T-helper 2 cell treated with Interferon-gamma antibody and Interleukin-4, amounts not matched to agents 100 ng/mL and 5 ng/mL, for 36 hours (primary cell): ENCODE results near the gene ADAMTS15. TPM values are rescaled to one million over a fixed set of nuclear protein-coding genes. Genes with fewer than 3 reads are reported as not detected.
"Not testable (repeated sequence)": the region's sequence is repeated elsewhere in the genome, so short reads cannot be mapped to it uniquely, and the experiment has no call there.

Source experiments
- intact Hi-C: fragments of 100-400 bp; cut with micrococcal nuclease; formaldehyde crosslinking; loops from one replicate; pipeline ENCODE4 v1.15.1; 2023
- total RNA-seq: library from RNA; stranded (reverse); gene quantifications from 2 replicates; pipeline ENCODE4 v1.2.3, GENCODE V29; 2022

ADAMTS15 gene
- total RNA-seq, 1 donor from 2014 or later, result 0.02 TPM

DNA sequence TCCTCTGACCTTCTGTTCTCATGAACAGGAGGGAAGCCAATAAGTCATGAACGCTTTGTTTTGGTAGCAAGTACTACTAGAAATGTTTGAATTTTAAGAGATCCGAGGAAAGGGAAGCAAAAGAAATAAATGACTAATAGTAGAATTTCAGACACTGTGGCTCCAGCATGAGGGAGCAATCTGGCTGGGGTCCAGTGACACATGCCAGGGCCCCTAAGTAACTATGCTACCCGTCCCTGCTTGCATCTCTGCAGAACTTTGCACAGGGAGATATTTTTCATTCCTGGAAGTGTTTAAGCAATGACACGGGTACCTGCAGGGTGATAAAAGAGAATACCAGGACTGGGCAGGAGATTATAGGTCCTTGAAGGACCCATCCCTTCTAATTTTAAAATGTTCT, 12.8 kb upstream of the ADAMTS15 start:
- intact Hi-C loops, result no loop called here

DNA sequence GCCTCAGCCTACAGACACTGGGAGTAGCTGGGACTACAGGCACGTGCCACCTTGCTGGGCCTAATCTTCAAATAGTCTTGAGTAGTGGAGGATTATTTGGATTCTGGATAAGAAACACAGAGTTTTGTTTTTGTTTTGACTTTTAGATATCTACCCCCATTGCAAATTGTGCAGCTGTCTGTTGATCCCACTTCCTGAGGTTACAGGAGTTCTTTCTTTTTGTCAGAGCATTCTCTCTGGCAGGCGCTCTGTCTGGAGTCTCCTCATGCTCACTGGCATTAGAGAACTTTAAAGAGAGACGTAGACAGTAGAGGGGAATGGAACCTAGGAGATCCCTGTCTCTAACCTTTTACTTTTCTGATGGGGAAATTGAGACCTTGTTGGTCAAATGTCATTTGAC, 12.3 kb upstream of the ADAMTS15 start:
- intact Hi-C loops, result no loop called here

DNA sequence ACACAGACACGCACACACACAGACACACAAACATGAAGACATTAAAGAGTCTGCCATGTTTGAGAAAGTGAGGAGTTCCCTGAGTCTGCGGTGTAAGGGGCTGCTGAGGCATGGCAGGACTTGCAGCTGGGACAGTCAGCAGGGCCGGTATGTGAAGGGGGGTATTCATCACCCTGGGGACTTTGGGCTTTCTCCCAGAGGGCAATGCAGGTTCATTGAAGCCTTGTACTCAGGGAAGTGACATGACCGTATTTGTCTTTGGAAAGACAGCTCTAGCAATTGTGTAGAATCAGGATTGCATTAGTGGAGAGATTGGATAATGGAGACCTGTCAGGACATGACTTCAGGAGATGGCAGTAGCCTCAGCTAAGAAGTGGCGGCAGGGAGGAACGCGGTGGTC, 10.6 kb upstream of the ADAMTS15 start:
- intact Hi-C loops, result no loop called here

DNA sequence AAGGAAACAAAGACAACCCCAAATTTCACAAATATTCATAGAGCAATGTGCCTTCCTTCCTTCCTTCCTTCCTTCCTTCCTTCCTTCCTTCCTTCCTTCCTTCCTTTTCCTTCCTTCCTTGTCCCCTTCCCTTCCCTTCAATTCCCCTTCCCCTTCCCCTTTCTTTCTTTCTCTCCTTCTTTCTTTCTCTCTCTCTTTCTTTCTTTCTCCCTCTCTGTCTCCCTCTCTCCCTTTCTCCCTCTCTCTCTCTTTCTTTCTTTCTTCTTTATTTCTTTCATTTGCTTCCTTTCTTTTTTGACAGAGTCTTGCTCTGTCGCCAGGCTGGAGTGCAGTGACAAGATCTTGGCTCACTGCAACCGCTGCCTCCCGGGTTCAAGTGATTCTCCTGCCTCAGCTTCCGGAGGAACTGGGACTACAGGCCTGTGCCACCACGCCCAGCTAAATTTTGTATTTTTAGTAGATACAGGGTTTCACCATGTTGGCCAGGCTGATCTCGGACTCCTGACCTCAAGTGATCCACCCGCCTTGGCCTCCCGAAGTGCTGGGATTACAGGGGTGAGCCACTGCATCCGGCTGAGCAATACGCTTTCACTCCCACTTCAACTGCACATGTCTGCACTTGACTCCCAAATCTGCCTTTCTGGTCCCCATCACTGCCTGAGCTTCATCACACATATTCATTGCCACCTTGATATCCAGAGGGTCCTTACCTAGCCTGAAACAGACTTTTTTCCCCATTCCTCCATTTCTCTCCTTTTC, 9.9 kb upstream of the ADAMTS15 start:
- intact Hi-C loops, result not testable (repeated sequence)

DNA sequence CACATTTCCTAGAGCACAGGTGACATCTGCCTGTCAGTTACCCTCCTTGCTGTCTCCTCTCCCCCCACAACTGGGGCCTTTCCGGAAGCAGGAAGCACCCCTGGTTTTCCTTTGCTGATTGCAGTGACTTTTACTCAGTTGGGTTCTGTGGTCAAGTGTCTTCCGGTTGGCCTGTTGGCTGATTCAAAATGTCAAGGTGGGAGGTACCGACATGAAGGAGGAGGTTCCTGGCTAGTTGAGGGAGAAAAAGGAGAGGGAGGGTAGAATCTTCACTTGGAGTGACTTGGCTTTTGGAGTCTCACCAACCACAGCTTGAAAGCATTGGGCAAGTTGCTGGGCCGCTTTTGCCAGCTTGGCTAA, 9.3 kb upstream of the ADAMTS15 start:
- intact Hi-C loops, result no loop called here

DNA sequence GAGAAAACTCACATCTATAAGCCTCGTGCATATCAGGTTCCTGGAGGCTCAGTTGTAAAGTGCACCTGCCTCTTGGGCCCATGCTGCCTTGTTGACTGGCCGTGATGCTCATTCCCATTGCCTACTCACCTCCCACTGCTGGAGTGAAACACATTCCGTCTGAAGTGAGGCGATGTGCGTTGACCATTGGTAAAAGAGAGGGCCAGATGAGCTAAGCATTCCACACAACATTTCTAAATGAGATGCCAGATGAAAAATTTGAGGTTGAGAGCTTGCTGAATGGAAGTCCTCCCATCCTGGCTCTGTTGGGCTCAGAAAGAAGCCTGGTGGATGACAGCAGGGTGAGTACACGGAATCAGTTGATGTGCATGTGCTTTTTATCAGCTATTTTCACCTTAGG, 8.6 kb upstream of the ADAMTS15 start:
- intact Hi-C loops, result loop anchor here (10.0 kb wide), 1 partner anchor 1255 kb away; no protein-coding TSS in a partner anchor

DNA sequence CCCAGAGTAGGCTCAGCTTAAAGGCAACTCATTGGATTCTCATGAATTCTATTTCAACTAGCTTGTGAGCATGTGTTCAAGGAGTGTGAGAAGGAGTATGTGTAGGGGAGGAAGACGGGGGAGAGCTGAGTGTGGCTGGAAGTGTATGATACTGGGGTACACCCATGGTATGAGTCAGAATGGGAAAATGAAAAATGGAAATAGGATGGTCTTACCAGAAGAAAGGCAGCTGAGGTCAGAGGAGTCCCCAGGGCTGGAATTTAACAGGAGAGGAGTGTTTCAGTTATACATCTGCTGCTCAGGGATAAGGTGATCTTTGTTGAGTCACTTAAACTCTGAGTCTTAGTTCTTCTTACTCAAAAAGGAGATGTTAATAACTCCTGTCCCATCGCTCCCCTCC, 6.7 kb upstream of the ADAMTS15 start:
- intact Hi-C loops, result loop anchor here (10.0 kb wide), 1 partner anchor 1253 kb away; no protein-coding TSS in a partner anchor

DNA sequence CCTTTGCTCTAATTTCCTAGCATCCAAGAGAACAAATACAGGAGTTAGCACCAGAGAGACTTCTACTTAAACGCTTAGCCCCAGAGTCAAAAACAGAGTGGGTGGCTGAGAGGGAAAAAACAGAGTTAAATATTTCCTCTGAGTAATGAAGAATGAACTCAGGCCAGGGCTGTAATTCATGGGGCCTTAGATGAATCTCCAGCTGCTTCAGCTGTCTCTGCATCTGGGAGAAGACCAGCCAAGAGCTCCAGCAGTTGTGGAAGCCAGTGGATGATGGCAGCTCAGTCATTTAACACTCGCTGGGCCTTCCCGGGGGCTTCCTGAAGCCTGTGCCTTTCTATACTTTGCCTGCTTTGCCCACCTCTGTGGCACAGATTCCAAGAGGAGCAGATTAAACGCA, 5.7 kb upstream of the ADAMTS15 start:
- intact Hi-C loops, result loop anchor here (10.0 kb wide), 1 partner anchor 1252 kb away; no protein-coding TSS in a partner anchor

DNA sequence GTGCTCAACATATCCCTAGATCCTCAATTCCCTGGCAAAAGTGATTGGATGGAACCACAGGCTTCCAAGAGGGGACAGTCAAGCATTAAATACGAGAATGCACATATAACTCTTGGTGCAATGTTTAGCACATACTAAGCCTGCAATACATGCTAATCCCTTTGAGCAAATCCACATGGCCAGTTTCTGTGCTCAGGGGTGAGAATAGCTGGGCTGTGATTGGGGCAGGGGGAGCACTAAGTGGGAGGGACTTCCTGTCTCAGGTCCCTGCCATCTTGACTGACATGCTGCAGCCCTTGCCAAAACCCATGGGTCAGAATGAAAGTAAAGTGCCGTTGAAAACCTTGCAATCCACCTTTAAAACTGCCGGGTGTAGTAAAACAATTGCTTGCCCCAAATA, 2.7 kb upstream of the ADAMTS15 start:
- intact Hi-C loops, result loop anchor here (10.0 kb wide), 1 partner anchor 1249 kb away; no protein-coding TSS in a partner anchor

DNA sequence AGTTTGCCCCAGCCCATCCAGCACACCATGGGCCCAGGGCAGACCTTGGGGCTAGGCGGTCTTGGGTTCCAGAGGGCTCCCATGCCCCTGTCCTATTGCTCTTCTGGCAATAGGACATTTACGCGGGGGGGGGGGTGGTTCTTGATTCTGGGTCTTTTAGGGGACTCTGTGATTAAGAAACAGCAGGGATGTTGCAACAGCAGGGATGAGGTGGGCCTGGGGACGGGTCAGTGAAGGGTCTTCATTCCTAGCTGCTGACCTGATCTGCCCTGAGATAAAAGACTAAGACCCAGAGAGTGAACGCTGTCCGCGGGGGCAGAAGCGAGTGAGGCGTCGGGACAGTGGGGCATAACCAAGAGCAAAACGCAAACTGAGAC, 418 bp upstream of the ADAMTS15 start:
- intact Hi-C loops, result loop anchor here (10.0 kb wide), 1 partner anchor 1247 kb away; no protein-coding TSS in a partner anchor

DNA sequence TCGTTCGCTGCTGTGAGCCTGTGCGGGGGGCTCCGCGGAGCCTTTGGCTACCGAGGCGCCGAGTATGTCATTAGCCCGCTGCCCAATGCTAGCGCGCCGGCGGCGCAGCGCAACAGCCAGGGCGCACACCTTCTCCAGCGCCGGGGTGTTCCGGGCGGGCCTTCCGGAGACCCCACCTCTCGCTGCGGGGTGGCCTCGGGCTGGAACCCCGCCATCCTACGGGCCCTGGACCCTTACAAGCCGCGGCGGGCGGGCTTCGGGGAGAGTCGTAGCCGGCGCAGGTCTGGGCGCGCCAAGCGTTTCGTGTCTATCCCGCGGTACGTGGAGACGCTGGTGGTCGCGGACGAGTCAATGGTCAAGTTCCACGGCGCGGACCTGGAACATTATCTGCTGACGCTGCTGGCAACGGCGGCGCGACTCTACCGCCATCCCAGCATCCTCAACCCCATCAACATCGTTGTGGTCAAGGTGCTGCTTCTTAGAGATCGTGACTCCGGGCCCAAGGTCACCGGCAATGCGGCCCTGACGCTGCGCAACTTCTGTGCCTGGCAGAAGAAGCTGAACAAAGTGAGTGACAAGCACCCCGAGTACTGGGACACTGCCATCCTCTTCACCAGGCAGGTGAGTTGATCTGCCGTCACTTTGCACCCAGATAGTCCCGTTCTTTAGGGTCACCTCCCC, 1.0 kb downstream of the ADAMTS15 start:
- intact Hi-C loops, result loop anchor here (10.0 kb wide), 1 partner anchor 1245 kb away; no protein-coding TSS in a partner anchor

DNA sequence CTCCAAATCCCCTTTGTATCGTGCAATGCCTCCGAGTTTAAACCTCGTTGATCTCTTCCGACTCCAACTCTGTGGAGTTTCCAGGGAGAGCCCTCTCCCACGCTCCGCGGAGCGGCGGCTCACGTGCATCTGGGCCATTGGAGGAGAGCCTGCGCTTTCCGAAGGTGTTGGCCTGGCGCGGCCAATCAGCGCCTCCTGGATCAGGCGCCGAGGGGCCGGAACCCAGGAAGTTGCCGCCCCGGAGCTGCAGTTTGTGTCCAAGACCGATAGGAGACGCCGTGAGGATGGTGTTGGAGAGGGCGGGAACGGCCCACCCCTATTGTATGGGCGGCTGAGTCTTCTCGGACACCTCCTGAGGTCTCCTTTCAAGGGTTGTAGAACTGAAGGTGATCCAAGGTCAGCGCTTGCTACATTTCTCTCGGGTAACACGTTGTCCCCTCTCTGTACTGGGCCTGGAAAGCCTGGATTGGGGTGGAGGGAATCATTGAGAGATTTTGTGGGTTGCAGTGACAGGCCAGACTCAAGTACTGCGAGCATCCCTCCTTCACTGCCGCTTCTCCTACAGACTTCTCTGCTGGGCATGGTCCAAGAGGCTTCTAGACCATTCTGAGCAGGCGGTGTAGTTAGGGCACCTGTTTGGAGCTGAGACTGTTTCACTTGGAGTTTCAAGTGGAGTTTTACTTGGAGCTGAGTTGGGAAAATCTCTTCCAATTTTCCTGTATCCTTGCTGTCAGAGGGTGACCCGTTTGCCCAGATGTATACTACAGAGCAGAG, 1.7 kb downstream of the ADAMTS15 start:
- intact Hi-C loops, result loop anchor here (10.0 kb wide), 1 partner anchor 1245 kb away; no protein-coding TSS in a partner anchor

DNA sequence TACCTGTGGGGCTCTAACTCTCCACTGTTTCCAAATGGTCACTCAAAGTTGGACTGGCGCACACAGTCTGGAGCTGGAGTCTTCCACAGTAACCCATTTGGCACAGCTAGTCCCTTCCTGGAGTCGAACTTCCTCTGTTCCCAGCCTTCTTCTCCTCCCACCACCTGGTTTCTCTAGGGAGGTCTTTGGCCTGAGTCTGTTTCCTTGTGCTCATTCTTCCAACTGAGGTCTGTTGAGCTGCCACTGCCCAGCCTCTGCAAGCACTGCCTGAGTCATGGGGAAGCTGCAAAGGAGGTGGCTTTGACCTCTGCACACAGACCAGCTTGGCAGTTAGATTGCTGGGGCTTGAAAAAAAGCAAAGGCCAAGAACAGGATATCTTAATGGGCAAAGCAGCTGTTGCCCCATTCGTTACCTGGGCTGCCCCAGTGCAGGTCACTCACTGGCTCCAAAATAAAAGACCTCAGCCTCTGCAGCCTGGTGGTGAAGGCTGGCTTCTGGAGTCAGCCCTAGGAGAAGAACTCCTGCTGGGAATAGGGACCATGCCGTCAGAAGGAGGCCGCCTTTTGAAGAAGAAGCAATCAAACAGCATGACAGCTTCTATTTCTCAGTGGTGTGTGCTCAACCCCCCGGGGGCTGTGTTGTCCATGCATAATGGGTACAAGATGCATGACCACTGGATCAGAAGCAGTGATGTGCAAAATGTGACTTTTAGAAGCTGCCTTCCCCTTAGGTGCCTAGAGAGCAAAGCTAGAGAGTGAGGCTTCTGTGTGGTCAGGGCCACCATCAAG, 3.0 kb downstream of the ADAMTS15 start:
- intact Hi-C loops, result no loop called here

DNA sequence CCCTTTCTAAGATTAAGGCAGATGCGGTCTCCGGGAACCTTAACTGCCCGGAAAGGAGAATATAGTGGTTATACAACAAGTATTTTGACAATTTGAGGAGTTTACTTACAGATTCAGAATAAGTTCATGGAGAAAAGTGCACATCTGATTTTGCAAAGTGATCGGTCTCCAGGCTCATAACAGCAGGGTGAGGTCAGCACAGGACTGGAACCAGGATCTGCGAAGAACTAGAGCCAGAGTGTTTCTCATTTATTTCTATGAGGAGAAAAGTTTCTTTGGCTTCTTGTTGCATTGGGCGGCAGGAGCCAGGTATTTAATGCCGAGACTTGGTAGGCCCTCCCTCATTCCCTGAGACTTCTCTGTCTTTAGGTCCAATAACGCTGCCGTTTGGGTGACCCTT, 3.7 kb downstream of the ADAMTS15 start:
- intact Hi-C loops, result no loop called here

DNA sequence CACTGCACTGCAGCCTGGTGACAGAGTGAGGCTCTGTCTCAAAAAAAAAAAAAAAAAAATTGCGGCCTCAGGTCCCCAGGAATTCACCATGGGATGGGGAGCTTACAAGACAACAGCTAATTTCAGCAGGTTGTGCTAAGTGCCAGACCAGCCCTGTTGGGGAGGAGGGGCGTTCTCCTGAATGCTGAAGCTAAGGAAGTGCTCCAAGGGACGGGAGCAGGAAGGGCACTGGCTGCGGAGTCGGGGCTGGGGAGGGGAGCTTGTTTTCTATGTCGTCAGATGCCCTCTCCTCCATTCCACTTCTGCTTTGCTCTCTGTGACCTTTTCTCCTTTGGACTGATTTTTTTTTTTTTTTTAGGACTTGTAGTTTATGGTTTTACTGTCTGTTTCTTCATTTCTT, 4.5 kb downstream of the ADAMTS15 start:
- intact Hi-C loops, result no loop called here

DNA sequence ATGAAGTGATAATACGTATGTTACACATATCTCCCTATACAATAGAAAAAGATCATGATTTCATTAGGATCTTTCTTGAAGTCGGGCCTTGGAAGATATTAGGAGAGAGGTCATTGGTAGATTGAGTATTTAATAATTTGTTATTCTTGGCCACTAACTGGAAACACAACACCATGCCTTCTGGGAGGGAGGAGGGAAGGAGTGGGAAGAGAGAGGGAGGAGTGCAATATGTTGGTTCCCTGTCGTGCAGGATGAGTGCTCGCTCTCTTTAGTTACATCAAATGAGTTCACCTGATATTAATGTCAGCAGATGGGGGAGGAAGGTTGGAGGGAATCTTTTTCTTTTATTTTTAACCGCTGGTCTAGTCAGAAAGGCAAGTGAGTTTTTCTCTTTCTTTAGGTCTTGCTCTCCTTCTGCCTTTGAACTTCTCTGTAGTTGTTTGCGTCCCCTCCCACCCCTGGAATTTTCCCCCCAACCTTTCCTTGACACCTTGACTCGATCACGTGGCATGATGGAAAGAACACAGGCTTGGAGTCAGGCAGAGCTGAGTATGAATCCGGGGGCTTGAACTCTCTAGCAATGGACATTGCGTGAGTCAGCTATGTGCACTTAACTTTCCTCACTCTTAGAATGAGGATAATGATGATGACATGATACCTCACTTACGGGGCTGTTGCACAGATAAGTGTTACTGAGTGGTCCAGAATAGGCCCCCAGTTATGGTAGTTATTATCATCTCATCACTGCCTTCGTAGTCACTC, 6.2 kb downstream of the ADAMTS15 start:
- intact Hi-C loops, result no loop called here

DNA sequence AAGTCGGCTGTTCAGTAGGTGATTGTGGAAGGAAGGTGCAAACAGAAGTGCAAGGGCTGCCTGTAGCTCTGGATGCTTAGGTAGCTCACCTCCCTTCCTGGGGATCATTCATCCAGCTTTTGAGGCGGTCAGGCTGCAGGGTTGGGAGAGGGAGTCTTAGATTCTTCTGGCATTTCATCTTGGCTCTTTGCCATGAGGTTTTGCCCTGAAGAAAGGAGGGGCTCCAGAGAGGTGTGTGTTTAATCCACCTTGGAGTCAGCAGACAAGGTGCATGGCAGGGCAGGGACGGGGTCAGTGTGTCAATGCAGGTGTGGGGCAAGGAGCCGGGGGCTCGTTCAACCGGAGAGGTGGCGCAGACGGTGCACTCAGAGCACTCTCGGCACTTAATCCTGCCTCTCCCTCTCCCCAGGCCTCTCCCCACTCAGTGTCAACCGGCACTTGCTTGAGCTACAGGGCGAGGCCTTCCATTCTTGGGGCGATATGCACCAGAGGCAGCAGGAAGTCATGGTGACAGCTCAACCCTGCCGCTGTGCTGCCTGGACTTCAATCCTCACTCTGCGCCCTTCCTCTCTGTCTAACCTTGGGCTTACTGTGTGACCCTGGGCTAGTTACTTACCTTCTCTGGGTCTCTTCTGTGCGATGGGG, 7.2 kb downstream of the ADAMTS15 start:
- intact Hi-C loops, result no loop called here

DNA sequence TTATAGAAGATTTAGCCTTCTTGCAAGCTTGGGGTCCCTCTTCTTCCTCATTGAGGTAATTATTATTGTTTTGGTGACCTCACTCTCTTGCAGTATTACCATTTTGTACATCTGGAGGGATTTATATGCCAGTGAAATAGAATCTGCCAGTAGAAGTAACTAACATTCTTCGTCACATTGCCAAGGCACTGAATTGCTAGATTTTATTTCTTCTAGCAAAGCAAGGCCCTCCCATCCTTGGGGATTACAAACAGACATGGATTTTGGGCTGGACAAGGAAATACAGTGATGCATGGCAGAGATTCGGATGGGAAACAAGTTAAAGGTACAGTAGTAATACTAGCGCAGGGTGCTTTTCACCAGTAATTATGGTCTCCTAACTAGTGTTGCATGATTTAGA, 7.8 kb downstream of the ADAMTS15 start:
- intact Hi-C loops, result no loop called here

DNA sequence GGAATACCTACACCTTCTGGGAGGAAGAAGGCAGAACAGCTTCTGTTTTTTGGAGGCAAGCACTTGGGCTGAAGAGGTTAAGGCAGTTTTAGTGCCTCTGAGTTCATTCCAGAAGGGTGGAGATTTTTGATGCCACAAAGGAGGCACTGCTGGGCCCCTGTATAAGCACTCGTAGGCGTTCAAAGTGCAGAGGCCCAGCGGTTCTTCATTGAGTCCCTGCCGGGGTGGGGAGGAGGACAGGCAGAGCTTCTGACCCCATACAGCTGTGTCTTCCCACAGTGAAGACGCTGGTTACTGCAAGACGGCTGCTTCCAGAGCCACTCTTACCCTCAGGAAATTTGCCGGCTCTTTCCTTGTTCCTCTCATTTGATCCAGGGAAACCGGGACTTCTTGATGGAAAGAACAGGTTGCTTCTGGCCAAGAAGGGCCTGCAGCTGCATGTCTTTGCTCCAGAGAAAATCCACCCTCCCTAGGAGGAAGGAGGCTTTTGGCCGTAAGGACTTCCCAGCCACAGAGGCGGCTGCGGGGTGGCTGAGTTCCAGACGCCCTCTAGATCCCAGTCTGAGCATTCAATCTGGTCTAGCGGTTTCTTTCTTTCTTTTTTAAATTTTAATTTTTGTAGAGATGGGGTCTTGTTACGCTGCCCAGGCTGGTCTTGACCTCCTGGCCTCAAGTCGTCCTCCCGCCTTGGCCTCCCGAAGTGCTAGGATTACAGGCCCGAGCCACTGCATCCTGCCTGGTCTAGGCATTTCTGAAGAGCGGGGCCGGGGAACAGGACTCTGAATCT, 9.4 kb downstream of the ADAMTS15 start:
- intact Hi-C loops, result no loop called here
